ENCODE results near the gene MATK.

The MATK gene

DNA sequence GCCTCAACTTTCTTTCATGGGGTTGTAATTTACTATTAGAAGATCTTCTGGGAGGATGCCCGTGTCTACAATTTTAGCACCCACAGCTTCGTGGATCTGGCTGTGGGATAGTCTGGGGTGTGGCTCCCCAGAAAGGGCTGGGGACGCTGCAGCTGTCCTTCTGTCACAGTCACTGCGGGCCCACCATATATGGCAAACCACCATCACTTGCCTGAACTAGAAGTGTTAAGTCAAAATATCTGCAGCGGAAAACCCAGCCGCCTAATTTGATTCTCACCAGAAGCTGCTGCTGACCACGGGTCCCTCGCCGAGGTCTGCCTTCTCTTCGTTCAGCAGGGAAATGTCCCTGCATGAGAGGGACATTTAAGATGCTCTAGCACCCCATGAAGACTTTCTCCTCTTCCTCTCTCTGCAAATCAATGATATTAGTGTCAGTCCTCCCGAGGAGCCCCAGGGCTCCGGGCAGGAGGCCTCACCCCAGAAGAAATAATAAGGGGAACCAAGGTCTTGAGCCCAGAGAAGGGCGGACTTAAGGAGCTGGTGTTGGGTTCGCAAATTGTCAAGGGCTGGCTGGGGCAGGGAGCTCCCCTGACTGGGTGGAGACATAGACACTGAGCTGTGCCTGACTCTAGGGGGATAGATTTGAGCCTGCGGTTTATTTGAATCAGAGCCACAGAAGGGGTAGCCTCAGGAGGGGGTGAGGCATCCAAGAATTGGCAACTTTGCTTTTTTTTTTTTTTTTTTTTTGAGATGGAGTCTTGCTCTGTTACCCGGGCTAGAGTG is 3.0 kb upstream of the MATK start:
- no peak for DNase-seq

DNA sequence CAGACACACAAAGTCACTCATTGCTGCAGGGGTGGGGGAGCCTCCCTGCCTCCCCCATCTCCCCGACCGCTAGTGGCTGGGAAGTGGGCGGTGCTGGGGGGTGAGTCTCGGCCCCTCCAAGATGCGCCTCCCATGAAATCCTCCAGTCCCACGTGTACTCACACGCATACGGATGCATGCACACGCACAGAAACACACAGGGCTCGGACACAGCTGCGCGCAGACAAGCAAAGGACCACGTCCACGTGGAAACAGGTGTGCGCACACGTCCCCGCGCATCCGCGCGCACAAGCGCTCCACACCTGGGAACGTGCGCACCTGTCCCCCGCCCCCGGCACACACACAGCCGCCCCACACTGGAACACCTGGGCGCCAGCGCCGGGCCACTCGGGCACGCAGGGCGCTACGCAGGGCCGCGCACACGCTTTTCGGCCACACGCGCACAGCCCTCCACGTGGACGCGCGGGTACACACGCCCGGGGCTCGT is 687 bp downstream of the MATK start:
- DNase-seq = no peak

DNA sequence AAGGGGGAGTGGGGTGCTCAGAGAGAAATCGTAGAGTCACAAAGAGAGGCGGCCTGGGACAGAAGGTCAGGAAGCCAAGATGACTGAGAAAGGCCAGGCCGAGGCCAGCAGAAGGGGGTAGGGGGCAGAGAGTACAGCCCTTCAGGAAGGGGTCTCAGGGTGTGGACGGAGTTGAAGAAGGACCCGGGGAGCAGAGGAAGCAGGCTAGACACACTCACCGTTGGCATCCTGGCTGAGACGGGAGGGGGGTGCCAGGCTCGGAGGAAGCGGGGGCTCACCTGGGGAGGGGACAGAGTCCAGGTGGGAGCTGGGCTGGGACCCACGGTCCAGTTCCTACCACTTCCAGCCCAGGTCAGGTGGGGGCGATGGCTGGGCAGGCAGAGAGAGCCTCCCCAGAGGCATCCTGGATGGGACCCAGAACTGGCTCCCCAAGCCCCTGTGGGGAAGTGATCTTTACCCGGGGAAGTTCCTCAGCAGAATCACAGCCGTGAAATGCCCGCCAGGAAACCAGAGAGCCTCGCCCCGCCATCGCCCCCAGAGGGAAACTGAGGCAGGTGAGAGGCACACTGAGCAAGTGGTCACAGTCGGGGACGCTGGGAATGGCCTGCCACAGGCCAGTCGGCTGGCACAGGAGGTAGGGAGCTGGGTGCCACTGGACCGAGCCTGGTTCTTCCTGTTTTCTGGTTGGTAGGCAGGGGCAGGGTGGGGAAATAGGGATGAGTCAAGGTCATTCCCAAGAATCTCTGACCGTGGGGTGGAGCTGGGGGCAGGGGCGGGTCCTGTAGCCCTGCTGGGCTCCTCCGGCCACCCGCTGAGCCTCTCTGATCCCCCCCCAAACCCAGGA is 1.4 kb downstream of the MATK start:
- no peak for DNase-seq

DNA sequence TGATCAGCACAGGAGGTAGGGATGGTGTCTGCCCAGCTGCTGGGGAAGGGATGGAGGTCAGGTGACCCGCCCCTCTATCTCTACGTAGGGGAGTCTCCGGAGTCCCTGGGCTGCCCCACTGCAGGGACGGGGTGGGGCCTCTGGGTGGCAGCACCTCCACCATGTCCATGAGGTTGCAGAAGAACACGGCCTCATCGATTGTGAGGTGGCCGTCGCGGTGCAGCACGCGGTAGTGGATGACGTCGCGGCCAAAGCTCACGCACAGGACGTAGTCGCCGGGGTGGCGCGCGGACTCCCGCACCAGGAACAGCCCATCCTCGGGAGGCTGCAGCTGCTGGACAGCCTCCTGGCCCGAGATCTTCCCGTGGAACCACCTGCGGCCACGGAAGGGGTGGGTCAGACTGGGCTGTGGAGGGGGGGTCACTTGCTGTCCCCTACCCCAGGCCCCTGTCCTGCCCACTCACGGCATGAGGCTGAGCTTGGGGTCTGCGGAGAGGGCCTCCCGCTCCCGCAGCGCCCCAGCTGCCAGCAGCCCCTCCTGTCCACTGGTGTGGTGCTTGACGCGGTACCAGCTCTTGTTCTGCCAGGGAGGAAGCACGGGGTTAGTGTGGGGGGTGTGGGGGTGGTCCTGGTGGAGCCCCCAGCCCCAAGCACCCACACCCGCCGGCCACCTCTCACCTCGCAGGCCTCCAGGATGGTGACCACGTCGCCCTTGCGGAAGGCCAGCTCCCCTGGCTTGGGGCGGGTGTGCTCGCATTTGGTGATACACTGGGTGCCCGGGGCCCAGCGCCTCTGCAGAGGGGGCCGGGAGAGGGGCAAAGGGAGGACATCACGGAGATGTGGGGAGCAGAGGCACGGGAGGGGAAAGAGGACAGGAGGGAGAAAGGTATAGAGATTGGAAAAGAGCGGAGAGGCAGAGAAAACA is 2.3 kb downstream of the MATK start:
- no peak for DNase-seq

DNA sequence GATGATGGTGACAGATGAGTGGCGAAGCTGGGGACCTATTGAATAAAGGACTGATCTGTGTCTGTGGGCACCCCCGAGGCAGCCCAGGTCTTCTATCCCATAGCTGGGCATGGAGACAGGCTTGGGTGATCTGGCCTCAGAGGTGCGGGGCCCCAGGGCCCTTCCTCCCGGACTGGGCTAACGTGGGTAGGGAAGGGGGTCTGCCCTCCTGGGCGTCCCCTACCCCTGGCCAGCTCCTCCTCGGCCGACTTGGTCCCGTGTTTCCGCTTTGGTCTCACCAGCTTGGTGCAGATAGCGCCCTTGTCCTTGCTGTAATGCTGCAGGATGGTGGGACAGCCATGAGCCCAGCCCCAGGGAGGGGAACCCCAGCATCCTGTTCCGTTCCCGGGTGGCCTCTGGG is 3.3 kb downstream of the MATK start:
- no peak for DNase-seq

DNA sequence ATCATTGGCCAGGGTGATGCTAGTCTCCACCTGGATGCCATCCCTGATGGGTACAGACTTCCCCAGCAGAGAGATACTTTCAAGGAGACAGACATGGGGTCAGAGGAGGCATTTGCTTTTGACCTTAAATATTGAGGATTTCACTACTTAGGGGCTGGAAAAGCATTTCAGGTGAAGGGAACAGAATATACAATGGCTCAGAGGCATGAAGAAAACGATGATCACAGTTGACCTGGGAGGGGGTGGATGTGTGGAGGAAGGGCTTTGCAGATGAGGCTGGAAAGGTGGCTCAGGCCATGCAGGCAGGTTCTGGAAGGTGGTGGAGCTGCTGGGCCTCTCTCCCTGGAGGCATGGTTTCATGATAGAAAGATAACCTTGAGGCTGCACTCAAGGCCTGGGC is 3.9 kb downstream of the MATK start:
- DNase-seq = no peak

DNA sequence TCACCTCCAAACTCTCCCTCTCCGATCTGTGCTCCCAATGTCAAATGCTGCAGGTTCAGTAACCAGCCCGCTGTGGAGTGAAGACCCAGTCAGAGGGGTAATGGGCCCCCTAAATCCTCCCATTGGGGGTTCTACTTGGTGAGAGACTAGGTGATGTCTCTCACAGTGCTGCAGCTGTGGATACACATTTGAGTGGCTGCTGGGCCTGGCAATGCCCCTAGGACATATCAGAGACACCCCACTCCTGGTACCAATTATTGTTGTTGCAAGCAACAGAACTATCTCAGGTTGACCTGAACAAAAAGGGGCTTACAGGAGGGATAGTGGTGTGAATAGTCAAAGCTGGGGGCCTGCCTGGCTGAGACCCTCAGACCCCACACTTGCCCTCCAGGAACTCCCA is 4.6 kb downstream of the MATK start:
- DNase-seq = no peak

DNA sequence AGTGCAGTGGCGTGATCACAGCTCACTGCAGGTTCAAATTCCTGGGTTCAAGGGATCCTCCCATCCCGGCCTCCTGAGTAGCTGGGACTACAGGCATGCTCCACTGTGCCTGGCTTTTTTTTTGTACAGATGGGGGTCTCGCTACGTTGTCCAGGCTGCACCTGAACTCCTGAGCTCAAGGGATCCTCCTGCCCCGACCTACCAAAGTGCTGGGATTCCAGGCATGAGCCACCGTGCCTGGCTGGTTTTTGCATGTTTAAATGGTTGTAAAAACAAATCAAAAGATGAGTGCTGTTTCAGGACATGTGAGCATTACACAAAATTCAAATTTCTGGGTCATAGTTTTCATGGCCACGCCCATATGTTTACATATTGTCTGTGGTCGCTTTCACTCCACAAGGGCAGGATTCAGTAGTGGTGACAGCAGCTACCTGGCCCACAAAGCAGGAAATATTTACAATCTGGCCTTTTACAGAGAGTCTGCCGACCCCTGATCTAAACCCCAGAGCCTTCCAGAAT is 5.3 kb downstream of the MATK start:
- DNase-seq = no peak

DNA sequence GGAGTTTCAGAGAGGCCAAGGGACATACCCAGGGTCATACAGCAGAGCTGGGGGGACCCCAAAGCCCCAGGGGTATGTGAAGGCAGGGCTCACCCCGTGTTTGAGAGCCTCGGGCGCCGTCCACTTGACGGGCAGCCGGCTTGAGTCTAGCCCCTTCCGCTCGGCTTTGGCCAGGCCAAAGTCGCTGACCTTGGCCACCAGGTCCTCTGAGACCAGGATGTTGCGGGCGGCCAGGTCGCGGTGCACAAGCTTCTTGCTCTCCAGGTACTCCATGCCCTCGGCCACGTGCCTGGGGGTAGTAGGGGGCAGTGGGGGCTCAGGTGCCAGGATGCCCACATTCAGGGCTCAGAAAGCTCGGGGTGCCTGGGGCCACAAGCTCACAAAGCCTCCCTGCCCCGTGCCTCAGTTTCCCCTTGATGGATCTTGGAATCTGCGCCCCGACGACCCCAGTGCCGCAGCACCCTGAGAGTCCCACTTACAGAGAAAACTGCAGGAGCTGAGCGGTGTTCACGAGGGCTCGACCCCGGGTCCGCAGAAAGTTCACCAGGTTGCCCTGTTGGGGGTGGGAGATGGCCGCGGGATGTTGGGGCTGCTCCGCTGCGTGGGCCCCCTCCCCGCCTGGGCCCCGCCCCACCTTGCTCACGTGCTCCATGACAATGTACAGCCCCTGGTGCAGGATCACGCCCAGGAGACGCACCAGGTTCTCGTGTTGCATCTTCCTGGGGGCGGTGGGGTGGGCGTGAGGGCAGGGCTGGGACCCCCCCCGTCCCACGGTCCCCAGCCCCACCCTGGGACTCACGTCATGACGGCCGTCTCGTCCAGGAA is 7.1 kb downstream of the MATK start:
- no peak for DNase-seq

DNA sequence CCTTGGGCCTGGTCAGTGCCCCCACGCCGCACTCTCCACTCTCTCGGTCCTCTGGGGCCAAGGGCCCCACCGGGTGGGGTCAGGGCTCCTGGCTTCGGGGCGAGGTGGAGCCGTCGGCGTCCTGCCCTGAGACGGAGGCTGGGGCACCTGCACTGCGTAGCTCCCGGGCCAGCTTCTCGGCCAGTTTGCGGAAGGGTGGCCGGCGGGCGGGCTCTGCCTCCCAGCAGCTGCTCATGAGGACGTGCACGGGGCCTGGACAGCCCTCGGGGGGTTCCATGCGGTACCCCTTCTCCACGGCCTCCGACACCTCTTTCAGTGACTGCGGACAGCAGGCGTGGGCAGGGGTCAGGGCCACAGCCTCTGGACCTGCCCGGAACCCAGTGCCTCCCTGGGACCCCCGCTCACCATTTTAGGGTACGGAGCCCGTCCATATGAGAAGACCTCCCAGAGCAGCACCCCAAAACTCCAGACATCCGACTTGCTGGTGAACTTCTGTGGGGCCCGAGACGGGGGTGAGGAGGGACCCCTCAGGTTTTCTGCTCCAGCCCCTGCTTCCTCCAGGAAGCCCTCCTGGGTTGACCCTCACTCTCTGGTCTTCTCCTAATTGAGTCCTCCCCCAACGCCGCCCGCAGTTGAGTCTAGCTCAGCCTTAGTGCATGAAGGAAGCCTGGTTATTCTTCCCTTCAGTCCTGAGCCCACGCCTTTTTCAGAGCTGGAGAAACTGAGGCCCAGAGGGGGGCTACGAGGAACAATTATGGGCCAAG is 7.9 kb downstream of the MATK start:
- DNase-seq = no peak

DNA sequence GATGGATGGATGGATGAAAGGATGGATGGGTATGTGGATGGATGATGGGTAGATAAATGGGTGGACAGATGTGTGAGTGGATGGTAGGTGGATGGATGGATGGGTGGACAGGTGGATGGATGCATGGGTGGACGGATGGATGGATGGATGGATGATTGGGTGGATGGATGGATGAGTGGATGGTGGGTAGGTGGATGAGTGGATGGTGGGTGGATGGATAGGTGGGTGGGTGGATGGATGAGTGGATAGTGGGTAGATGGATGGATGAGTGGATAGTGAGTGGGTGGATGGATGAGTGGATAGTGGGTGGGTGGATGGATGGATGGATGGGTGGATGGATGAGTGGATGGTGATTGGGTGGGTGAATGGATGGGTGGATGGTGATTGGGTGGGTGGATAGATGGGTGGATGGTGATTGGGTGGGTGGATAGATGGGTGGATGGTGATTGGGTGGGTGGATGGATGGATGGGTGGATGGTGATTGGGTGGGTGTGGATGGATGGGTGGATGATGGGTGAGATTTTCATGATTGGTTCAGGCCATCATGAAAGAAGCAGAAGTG is 9.6 kb downstream of the MATK start:
- DNase-seq = no peak

DNA sequence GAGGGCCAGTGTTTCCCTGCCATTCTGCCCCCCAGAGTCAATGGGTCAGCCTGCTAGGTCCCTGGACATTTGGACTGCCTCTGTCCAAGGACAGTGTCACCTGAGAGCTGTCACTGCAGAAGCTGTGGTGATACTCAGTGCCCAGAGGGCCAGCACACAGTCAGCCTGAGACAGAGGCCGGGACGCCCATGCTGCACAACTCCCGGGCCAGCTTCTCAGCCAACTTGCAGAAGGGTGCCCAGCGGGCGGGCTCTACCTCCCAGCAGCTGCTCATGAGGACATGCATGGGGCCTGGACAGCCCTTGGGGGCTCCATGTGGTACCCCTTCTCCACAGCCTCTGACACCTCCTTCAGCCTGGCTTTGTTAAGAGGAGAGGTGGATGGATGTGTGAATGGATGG is 10.3 kb downstream of the MATK start:
- no peak for DNase-seq

DNA sequence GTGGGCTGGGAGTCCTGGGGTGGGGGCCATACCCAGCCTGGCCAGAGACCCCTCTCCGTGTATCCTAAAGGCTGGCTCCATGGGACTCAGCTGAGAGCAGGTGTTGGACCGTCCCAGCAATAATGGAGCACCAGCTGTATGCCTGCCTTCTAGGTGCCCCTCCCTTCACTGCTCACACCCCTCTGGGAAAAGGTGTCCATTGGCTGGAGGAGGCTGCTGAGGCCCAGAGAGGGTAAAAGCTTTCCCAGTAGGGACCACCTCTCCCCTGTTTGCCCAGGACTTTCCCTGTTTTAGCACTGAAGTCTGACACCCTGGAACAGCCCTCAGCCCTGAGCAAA is 10.8 kb downstream of the MATK start:
- no peak for DNase-seq

DNA sequence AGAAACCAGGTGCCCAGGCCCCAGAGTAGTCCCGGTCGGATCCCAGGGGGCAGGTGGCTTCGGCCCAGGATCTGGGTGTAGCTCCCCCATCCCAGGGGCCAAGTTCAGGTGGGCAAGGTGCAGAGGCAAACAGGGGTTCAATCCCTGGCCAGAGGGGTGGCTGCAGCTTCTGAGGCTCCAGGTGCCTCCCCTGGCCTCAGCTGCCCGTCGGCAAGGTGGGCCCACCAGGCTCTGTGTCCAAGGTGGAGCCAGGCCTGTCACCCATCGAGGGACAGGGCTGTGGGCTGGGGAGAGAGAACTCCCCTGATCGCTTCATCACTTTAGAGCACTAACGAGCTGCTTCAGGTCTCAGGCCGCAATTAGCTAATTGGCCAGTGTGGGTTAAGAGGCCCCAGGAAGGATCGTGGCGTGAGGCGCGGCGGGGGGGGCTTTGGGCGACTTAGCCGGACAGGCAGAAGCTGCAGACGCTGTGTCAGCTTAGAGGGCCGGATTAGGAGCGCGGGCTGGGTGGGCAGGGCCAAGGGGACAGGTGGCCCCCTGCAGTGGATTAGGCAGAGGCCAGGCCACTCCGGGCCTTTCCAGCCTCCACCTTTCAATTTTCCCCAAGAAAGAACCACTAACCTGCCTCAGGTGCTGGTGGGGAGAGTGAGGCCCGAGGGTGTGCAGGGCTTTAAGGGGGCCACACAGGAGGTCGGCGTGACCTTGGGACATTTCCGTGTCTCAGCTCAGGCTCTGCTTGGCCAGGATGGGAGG is 11.4 kb downstream of the MATK start:
- DNase-seq = no peak

DNA sequence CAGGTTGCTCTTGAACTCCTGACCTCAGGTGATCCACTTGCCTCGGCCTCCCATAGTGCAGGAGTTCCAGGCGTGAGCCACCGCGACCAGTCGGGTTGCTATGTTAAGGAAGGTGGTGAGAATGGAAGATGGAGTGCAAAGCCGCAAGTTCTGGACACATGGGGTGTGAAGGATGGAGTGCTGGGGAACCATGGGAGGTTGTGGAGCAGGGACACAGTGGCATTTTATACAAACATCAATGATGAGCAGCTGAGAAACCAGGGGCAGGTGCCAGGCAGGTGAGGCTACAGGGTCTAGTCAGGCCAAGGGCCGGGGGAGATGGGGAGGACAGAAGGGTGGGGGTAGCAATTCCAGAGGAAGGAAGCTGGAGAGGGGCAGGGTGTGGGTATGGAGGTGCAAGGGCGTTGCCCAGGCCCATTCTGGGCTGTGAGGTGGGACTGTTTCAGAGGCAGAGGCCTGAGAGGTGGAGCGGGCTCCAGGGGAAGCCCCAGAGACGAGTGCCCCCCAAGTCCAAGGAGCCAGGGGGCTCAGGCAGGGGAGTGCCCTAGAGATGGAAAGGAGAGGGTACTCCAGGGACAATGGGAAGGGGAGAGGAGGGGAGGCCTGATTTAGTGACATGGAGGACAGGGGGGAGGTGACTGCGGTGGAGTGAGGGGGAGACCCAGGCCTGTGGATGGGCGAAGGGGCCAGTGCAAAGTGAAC is 12.2 kb downstream of the MATK start:
- DNase-seq = no peak

DNA sequence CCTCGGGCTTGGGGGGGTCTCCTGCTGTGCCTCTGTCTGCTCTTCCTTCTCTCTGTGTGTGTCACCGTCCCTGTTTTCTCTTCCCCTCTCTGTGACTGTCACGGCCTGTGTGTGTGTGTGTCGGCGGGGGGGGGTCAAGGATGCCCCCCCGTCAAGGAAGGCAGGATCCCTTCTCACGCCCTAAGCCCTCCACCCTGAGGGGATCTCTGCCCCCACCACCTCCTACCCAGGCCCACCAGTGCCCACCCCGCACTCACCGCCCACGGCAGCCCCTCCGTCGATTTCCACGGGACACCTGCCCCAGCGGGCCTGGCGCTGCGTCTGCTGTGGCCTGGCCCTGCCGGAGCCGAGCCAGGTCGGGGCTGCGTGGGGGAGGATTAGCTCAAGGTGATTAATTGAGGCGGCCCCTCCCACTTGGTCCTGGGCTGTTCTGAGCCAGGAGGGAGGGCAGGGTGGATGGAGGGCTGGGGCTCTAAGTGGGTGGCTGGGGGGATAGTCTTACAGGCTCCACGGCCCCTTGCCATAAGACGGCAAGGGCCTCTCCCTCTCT is 14.2 kb downstream of the MATK start, which contains the start of gene RAX2:
Gene RAX2 (minus strand): TSS at position 323 of the 550 bp plus-strand sequence. CDS start 486 bp downstream, outside the sequence.
- DNase-seq = no peak

DNA sequence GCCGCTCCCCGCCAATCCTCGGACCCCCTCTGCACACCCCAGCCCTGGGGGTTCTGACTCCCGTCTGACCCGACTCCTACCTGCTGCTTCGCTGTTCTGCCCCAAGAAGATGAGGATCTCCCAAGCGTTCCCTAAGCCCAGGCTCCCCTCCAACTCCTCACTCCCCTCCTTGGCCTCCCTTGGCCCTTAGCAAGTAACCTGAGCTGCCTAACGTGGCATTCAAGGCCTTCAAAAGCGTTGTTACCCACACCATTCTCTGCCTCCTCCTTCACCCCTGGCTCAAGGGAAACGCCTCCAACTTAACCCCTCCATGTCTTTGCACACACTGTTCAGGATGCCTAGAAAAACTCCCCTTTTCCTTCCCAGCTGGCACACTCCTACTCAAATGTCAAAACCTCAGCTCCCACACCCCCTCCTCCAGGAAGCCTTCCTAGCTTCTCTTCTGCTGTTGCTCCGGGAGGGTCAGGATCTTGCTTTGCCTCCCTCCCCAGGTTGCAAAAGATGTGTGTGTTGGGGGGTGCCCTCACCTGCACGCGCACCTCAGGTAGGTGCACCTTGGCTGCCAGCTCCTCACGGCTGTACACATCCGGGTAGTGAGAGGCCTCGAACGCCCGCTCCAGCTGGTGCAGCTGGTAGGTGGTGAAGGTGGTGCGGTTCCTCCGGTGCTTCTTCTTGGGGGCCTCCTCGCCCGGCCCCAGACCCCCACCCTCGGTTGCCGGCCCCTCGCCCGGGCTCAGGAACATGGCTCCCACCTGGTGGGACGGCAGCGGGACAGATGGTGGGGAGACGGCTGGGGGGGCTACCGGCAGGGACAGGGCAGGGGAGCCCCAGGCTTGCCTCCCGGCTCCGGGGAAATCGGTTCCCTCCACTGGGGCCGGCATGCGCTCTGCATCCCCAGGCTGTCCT is 14.9 kb downstream of the MATK start:
- no peak for DNase-seq
